Ramos (cell line): ENCODE data around the gene APOL4.
"Not testable (repeated sequence)": the region's sequence is repeated elsewhere in the genome, so short reads cannot be mapped to it uniquely, and the experiment has no call there.

Source experiments
- in situ Hi-C: fragments of 300-500 bp; cut with MboI; formaldehyde crosslinking; loops from one replicate; pipeline ENCODE4 v1.14.3; 2022; ENCODE audit warnings: low sequenced_read_pairs; ENCODE audit not compliant: unreplicated experiment

Gene APOL4

GRCh38 chr22:36232715-36233401 lies 31.2 kb upstream of the APOL4 start:
- in situ Hi-C loops: no loop called here

- in situ Hi-C loops: not testable (repeated sequence)
Measured at GRCh38 chr22:36231051-36231450, 29.4 kb upstream of the APOL4 start.

GRCh38 chr22:36229649-36230048 lies 28.0 kb upstream of the APOL4 start:
- in situ Hi-C loops: not testable (repeated sequence)

- in situ Hi-C loops: no loop called here
Measured at GRCh38 chr22:36228944-36229343, 27.3 kb upstream of the APOL4 start.

- in situ Hi-C loops: not testable (repeated sequence)
Measured at GRCh38 chr22:36228369-36228768, 26.8 kb upstream of the APOL4 start.

- in situ Hi-C loops: no loop called here
Measured at GRCh38 chr22:36227806-36228205, 26.2 kb upstream of the APOL4 start.

- in situ Hi-C loops: no loop called here
Measured at GRCh38 chr22:36227396-36227795, 25.8 kb upstream of the APOL4 start.

- in situ Hi-C loops: no loop called here
Measured at GRCh38 chr22:36226189-36226588, 24.6 kb upstream of the APOL4 start.

GRCh38 chr22:36225333-36225922 lies 23.8 kb upstream of the APOL4 start:
- in situ Hi-C loops: no loop called here

- in situ Hi-C loops: no loop called here
Measured at GRCh38 chr22:36224245-36224644, 22.6 kb upstream of the APOL4 start.

- in situ Hi-C loops: no loop called here
Measured at GRCh38 chr22:36223504-36223903, 21.9 kb upstream of the APOL4 start.

- in situ Hi-C loops: no loop called here
Measured at GRCh38 chr22:36222887-36223450, 21.4 kb upstream of the APOL4 start.

GRCh38 chr22:36221799-36222751 lies 20.5 kb upstream of the APOL4 start:
- in situ Hi-C loops: no loop called here

GRCh38 chr22:36220451-36220921 lies 18.9 kb upstream of the APOL4 start:
- in situ Hi-C loops: no loop called here

- in situ Hi-C loops: no loop called here
Measured at GRCh38 chr22:36218648-36219193, 17.1 kb upstream of the APOL4 start.

GRCh38 chr22:36215981-36216380 lies 14.4 kb upstream of the APOL4 start:
- in situ Hi-C loops: no loop called here

GRCh38 chr22:36213586-36213985 lies 12.0 kb upstream of the APOL4 start:
- in situ Hi-C loops: no loop called here

- in situ Hi-C loops: no loop called here
Measured at GRCh38 chr22:36212901-36213300, 11.3 kb upstream of the APOL4 start.

GRCh38 chr22:36211237-36211861 lies 9.7 kb upstream of the APOL4 start:
- in situ Hi-C loops: no loop called here

- in situ Hi-C loops: no loop called here
Measured at GRCh38 chr22:36210224-36210623, 8.6 kb upstream of the APOL4 start.
